ENCODE results near the gene MGA.

DNA sequence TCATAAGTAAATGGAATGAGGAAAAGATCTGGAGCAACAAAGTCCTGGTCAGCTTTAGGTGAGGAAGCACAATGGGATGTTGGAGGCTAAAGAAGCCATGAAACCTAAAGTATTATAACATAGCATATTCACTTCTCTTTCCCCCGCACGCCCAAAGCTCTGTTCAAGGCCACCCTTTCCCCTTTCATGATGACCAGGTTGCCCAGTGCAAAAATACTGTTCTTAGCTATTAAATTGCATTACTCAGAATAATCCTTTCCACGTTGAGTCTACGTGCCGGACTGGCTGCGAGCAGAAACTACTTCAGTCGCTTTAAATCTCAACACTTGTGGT is 113.5 kb downstream of the MGA start:
- TF ChIP-seq, protein P1, sequence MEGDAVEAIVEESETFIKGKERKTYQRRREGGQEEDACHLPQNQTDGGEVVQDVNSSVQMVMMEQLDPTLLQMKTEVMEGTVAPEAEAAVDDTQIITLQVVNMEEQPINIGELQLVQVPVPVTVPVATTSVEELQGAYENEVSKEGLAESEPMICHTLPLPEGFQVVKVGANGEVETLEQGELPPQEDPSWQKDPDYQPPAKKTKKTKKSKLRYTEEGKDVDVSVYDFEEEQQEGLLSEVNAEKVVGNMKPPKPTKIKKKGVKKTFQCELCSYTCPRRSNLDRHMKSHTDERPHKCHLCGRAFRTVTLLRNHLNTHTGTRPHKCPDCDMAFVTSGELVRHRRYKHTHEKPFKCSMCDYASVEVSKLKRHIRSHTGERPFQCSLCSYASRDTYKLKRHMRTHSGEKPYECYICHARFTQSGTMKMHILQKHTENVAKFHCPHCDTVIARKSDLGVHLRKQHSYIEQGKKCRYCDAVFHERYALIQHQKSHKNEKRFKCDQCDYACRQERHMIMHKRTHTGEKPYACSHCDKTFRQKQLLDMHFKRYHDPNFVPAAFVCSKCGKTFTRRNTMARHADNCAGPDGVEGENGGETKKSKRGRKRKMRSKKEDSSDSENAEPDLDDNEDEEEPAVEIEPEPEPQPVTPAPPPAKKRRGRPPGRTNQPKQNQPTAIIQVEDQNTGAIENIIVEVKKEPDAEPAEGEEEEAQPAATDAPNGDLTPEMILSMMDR (conservative IDR thresholded peaks at IDR 0.05; ENCODE audit: low read depth in 2 of 2), result no peak
- TF ChIP-seq EZH2phosphoT487 (IDR thresholded peaks at IDR 0.05; ENCODE audit: unreplicated experiment) (no peak), EZH2 (IDR thresholded peaks at IDR 0.05; ENCODE audit: low read depth, unreplicated experiment) (no peak), POLR2AphosphoS5 (IDR thresholded peaks at IDR 0.05; ENCODE audit: low read depth) (no peak), STAT1 (IDR thresholded peaks at IDR 0.05; ENCODE audit: unreplicated experiment) (no peak), JUNB (IDR thresholded peaks at IDR 0.05; ENCODE audit: unreplicated experiment) (no peak)
- TF ChIP-seq, protein P2, sequence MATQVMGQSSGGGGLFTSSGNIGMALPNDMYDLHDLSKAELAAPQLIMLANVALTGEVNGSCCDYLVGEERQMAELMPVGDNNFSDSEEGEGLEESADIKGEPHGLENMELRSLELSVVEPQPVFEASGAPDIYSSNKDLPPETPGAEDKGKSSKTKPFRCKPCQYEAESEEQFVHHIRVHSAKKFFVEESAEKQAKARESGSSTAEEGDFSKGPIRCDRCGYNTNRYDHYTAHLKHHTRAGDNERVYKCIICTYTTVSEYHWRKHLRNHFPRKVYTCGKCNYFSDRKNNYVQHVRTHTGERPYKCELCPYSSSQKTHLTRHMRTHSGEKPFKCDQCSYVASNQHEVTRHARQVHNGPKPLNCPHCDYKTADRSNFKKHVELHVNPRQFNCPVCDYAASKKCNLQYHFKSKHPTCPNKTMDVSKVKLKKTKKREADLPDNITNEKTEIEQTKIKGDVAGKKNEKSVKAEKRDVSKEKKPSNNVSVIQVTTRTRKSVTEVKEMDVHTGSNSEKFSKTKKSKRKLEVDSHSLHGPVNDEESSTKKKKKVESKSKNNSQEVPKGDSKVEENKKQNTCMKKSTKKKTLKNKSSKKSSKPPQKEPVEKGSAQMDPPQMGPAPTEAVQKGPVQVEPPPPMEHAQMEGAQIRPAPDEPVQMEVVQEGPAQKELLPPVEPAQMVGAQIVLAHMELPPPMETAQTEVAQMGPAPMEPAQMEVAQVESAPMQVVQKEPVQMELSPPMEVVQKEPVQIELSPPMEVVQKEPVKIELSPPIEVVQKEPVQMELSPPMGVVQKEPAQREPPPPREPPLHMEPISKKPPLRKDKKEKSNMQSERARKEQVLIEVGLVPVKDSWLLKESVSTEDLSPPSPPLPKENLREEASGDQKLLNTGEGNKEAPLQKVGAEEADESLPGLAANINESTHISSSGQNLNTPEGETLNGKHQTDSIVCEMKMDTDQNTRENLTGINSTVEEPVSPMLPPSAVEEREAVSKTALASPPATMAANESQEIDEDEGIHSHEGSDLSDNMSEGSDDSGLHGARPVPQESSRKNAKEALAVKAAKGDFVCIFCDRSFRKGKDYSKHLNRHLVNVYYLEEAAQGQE (IDR thresholded peaks at IDR 0.05; ENCODE audit: unreplicated experiment), result no peak
